ENCODE data around the gene GADD45A.

GADD45A gene

GRCh38 chr1:67733681-67734322 lies 48.8 kb downstream of the GADD45A start:
- Mint-ChIP-seq H3K4me1 (peaks cover 46% of the 10 kb centered on the region), H3K9me3 (no peaks in the 10 kb centered on the region), H3K27me3 (ENCODE audit: low read depth, poor library complexity) (peaks cover 7% of the 10 kb centered on the region), H3K27ac (no peak overlapping the region), H3K4me3 (no peak overlapping the region), H3K36me3 (ENCODE audit: low read depth) (no peaks in the 10 kb centered on the region)
- DNase-seq = no peak
- TF ChIP-seq CTCF (IDR thresholded peaks at IDR 0.05) = no peak

DNA sequence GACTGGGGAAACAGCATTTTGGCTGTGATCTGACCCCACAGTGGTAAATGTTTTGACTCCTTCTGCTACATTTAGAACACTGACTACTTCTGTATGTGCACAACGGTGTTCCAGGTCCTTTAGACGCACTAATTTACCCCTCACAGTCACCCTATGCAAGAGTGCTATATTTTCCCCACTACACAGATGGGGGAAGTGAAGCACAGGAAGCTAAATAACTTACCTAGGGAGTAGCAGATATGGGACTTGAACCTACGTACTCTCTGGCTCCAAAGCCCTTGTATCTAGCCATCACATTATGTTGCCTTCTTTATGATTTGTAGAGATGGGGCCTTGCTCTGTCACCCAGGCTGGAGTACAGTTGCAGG lies 49.3 kb downstream of the GADD45A start:
- peaks cover 3% of the 10 kb centered on the region for H3K27me3 Mint-ChIP-seq (ENCODE audit: low read depth, poor library complexity)
- no peak for TF ChIP-seq CTCF (IDR thresholded peaks at IDR 0.05)
- no peaks in the 10 kb centered on the region for H3K36me3 Mint-ChIP-seq (ENCODE audit: low read depth)
- no peak overlapping the region for H3K27ac Mint-ChIP-seq
- no peaks in the 10 kb centered on the region for H3K9me3 Mint-ChIP-seq
- no peak overlapping the region for H3K4me3 Mint-ChIP-seq
- H3K4me1 Mint-ChIP-seq = peaks cover 46% of the 10 kb centered on the region
- DNase-seq = no peak

DNA sequence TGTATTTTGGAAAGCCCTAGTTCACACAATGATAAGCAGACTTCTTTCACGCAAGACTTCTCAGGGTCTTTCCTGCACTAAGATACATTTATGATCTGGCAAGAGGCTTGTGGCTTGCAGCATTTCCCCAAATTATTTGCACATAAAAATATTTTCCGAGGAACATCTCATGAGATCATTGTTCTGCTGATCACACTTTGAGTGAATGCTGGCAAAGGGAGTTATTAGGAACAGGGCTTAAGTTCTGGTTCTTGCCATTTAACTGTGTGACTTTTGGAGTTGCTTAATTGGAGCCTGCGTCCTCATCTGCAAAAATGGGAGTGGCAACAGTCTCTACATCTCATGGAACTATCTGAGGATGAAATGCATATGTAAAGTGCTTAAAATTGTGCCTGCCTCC lies 50.2 kb downstream of the GADD45A start:
- Mint-ChIP-seq H3K4me1 (peaks cover 45% of the 10 kb centered on the region), H3K27ac (no peak overlapping the region), H3K4me3 (no peak overlapping the region), H3K36me3 (ENCODE audit: low read depth) (no peaks in the 10 kb centered on the region), H3K9me3 (no peaks in the 10 kb centered on the region), H3K27me3 (ENCODE audit: low read depth, poor library complexity) (no peaks in the 10 kb centered on the region)
- TF ChIP-seq CTCF (IDR thresholded peaks at IDR 0.05) = no peak
- no peak for DNase-seq

DNA sequence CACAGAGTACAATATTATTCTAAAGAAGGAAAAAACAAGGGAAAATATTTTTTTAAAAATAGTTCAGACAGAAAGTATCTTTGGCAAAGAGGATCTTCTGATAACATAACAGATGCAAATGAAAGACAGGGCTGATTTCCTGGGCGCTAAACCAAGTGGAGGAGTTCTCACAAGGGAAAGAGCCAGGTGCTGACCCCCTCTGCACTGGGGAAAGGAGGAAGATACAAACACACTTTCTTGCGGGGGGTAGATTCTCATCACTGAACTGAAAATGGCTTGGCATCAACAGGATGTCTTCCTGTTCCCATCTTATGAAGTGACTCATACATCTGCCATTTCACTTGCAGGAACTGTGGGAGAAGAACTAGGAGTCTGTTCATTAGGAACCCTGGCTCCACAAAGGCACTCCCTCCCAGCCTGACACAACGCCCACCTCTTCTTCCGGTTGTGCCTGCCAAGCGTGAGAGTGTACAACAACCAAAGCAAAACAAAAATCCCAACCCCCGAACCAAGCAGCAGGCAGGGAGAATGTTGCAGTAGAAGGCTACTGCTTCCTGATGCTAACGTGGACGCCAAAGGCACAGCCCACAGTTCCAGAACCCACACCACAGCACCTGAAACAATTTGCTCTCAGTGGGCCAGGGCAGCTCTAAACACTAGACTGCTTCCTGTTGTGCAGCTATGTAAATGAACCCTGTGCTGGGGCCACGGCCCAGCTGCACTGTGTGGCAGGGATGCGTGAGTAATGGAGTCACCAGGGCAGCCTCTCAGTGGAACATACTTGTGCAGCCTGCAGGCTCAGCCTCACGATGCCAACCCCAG lies 51.0 kb downstream of the GADD45A start:
- DNase-seq = peak; percentile 9
- no peak for TF ChIP-seq CTCF (IDR thresholded peaks at IDR 0.05)
- Mint-ChIP-seq H3K27ac (peak overlapping the region; percentile 95), H3K36me3 (ENCODE audit: low read depth) (no peaks in the 10 kb centered on the region), H3K4me3 (peak overlapping the region; percentile 50), H3K4me1 (peaks cover 40% of the 10 kb centered on the region), H3K9me3 (no peaks in the 10 kb centered on the region), H3K27me3 (ENCODE audit: low read depth, poor library complexity) (no peaks in the 10 kb centered on the region)

- no peaks in the 10 kb centered on the region for H3K27me3 Mint-ChIP-seq (ENCODE audit: low read depth, poor library complexity)
- TF ChIP-seq CTCF (IDR thresholded peaks at IDR 0.05) = no peak
- no peak overlapping the region for H3K4me3 Mint-ChIP-seq
- H3K36me3 Mint-ChIP-seq (ENCODE audit: low read depth) = no peaks in the 10 kb centered on the region
- peaks cover 37% of the 10 kb centered on the region for H3K4me1 Mint-ChIP-seq
- H3K27ac Mint-ChIP-seq = no peak overlapping the region
- H3K9me3 Mint-ChIP-seq = no peaks in the 10 kb centered on the region
- no peak for DNase-seq
Observed at GRCh38 chr1:67736750-67737149, 51.7 kb downstream of the GADD45A start.

DNA sequence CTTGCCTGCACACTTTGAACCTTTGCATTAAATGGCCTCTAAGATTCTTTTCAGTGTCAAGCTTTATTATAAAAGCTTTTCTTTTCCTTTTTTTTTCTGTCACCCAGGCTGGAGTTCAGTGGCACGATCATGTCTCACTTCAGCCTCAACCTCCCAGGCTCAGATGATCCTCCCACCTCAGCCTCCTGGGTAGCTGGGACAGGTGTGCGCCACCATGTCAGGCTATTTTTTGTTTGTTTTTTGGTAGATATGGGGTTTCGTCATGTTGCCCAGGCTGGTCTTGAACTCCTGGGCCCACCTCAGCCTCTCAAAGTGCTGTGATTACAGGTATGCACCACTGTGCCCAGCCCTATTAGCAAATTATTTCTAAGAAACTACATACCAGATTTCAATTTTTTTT lies 52.9 kb downstream of the GADD45A start:
- DNase-seq = no peak
- TF ChIP-seq CTCF (IDR thresholded peaks at IDR 0.05) = no peak
- Mint-ChIP-seq H3K27me3 (ENCODE audit: low read depth, poor library complexity) (no peaks in the 10 kb centered on the region), H3K27ac (no peak overlapping the region), H3K36me3 (ENCODE audit: low read depth) (no peaks in the 10 kb centered on the region), H3K9me3 (no peaks in the 10 kb centered on the region), H3K4me1 (peaks cover 37% of the 10 kb centered on the region), H3K4me3 (no peak overlapping the region)
